Astrocyte of the cerebellum (primary cell): ENCODE measurements around the gene TMEM184B.

Experiments used
- DNase-seq: peaks from one replicate; pipeline ENCODE4 v3.0.0-alpha.2; 2011; ENCODE audit warnings: low read depth
- H3K4me3 ChIP-seq: 2 replicates; pipeline ENCODE4 v1.5.1; 2011; ENCODE audit warnings: mild to moderate bottlenecking, low read depth, low read length, moderate library complexity
- CTCF ChIP-seq: IDR thresholded peaks from 2 replicates; pipeline ENCODE4 v1.5.1; 2012; ENCODE audit warnings: low read length, low read depth, moderate library complexity, mild to moderate bottlenecking; ENCODE audit errors: missing control alignments
- in situ Hi-C: cut with HindIII; loops from 2 replicates; pipeline ENCODE4 v1.10.0; 2017; ENCODE audit warnings: low sequenced_read_pairs

The TMEM184B gene

GRCh38 chr22:38247713-38248112, 25.1 kb downstream of the TMEM184B start:
- in situ Hi-C loops: no loop called here
- TF ChIP-seq CTCF: no peak
- no peak overlapping the region for H3K4me3 ChIP-seq
- no peak for DNase-seq

GRCh38 chr22:38246692-38247091, 26.1 kb downstream of the TMEM184B start:
- H3K4me3 ChIP-seq: no peak overlapping the region
- in situ Hi-C loops: no loop called here
- no peak for TF ChIP-seq CTCF
- DNase-seq: no peak

- no peak for TF ChIP-seq CTCF
- no peak overlapping the region for H3K4me3 ChIP-seq
- in situ Hi-C loops: no loop called here
- DNase-seq: no peak
Measured at GRCh38 chr22:38246046-38246658, 26.7 kb downstream of the TMEM184B start.

- no peak overlapping the region for H3K4me3 ChIP-seq
- no peak for TF ChIP-seq CTCF
- in situ Hi-C loops: no loop called here
- DNase-seq: no peak
Measured at GRCh38 chr22:38244106-38244505, 28.7 kb downstream of the TMEM184B start.

- no peak for TF ChIP-seq CTCF
- no peak overlapping the region for H3K4me3 ChIP-seq
- no peak for DNase-seq
- in situ Hi-C loops: no loop called here
Measured at GRCh38 chr22:38243007-38243765, 29.6 kb downstream of the TMEM184B start.

- H3K4me3 ChIP-seq: no peak overlapping the region
- in situ Hi-C loops: no loop called here
- TF ChIP-seq CTCF: no peak
- peak; percentile 89 for DNase-seq
Measured at GRCh38 chr22:38240734-38241252, 32.0 kb downstream of the TMEM184B start.
